Esophagus (tissue), 2 donors: ENCODE results near the gene CSNK2A2. TPM values are rescaled to one million over a fixed set of nuclear protein-coding genes. Genes with fewer than 3 reads are reported as not detected.
A peak's percentile ranks its signal among the peaks of the same experiment; 100 is the strongest.

Experiments
- H3K27ac ChIP-seq, 2 donors: one replicate each; pipeline ENCODE4 v1.5.1; 2013; ENCODE audit warnings: low read depth in 2 of 2, mild to moderate bottlenecking in 2 of 2, inconsistent platforms in 1 of 2, low read length in 1 of 2, moderate library complexity in 1 of 2
- H3K27me3 ChIP-seq, 2 donors: one replicate each; pipeline ENCODE4 v1.6.1; 2013; ENCODE audit warnings: low read length in 2 of 2, control low read depth in 1 of 2, mild to moderate bottlenecking in 1 of 2; ENCODE audit not compliant: insufficient read depth in 2 of 2, control insufficient read depth in 1 of 2
- H3K36me3 ChIP-seq, 2 donors: one replicate each; pipeline ENCODE4 v1.6.1; 2013; ENCODE audit warnings: low read length in 1 of 2; ENCODE audit not compliant: control insufficient read depth in 2 of 2, insufficient read depth in 2 of 2
- H3K4me1 ChIP-seq, 2 donors: one replicate each; pipeline ENCODE4 v1.6.1; 2013; ENCODE audit warnings: low read length in 1 of 2; ENCODE audit not compliant: control insufficient read depth in 2 of 2, insufficient read depth in 2 of 2
- H3K4me3 ChIP-seq, 2 donors: one replicate each; pipeline ENCODE4 v1.5.1; 2013; ENCODE audit warnings: low read length in 2 of 2, mild to moderate bottlenecking in 2 of 2, low read depth in 1 of 2, moderate library complexity in 1 of 2
- H3K9me3 ChIP-seq, 2 donors: one replicate each; pipeline ENCODE4 v1.6.1; 2013; ENCODE audit warnings: mild to moderate bottlenecking in 2 of 2, low read depth in 1 of 2, low read length in 1 of 2, moderate library complexity in 1 of 2; ENCODE audit not compliant: control insufficient read depth in 2 of 2, insufficient read depth in 1 of 2
- WGBS, 2 donors: extraction: QIAGEN DNeasy Blood & Tissue Kit; methylation state at CpG; one replicate each; pipeline ENCODE4 v1.1.7; 2013; 5-methylcytosine and 5-hydroxymethylcytosine counted together
- polyA plus RNA-seq, 2 donors: library from polyadenylated mRNA; stranded (reverse); fragments of 200-250 nt; gene quantifications; one replicate each; pipeline ENCODE4 v1.2.3, GENCODE V29; 2013
- donor health status: healthy with polysubstance abuse.
- donor health status: Bipolar disorder and iron deficiency.

The CSNK2A2 gene
- polyA plus RNA-seq, 2 donors = 15.4 to 19.6 TPM

DNA sequence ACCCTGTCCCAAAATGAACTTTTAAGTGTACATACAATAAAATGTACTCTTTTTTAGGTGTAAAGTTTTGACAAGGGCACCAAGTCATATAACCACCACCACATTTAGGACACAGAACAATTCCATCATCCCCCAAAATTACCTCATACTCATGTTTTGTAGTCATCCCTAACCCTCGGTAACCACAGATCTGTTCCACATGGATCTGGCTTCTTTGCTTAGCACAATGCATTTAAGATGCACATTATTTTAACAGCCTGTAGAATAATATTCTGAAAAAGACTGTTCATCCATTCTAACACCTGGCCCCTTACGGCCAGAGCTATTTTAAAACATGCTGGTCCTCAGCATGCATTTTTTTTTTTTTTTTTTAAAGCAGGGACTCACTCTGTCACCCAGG lies 43.6 kb downstream of the CSNK2A2 start:
- no peaks in the 10 kb centered on the region for H3K27me3 ChIP-seq
- no peak overlapping the region for H3K27ac ChIP-seq
- no peak overlapping the region for H3K4me3 ChIP-seq
- H3K9me3 ChIP-seq = no peaks in the 10 kb centered on the region
- peaks cover 0 to 2% of the 10 kb centered on the region in 2 donors for H3K4me1 ChIP-seq
- H3K36me3 ChIP-seq = peaks cover 0 to 2% of the 10 kb centered on the region in 2 donors
- WGBS, 2 donors = 82 to 95% methylated on average over 2 of the region's 2 CpGs

DNA sequence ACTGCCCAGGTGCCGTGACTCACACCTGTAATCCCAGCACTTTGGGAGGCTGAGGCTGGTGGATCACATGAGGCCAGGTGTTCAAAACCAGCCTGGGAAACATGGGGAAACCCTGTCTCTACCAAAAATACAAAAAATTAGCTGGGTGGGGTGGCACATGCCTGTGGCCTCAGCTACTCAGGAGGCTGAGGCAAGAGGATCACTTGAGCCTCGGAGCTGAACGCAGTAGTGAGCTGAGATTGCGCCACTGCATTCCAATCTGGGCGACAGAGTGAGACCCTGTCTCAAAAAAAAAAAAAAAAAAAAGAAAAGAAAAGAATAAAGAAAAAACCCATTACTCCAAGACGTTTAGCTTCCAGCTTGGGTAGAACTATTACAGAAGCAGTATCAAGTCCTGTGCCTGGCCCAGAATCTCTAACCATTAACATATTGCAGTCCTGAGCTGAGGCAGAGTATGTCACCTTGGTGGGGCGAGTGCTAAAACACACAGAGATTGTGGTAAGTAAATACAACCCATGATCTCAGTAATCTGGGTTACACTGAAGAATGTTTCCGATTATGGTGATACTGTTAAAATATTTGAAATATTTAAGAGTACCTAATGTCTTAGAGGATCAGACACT lies 45.5 kb downstream of the CSNK2A2 start:
- Histone ChIP-seq H3K9me3 (no peaks in the 10 kb centered on the region), H3K36me3 (no peaks in the 10 kb centered on the region), H3K27me3 (no peaks in the 10 kb centered on the region), H3K4me1 (peaks cover 0 to 2% of the 10 kb centered on the region in 2 donors), H3K4me3 (no peak overlapping the region), H3K27ac (no peak overlapping the region)
- WGBS, 2 donors = 86 to 87% methylated on average over 8 of the region's 8 CpGs

DNA sequence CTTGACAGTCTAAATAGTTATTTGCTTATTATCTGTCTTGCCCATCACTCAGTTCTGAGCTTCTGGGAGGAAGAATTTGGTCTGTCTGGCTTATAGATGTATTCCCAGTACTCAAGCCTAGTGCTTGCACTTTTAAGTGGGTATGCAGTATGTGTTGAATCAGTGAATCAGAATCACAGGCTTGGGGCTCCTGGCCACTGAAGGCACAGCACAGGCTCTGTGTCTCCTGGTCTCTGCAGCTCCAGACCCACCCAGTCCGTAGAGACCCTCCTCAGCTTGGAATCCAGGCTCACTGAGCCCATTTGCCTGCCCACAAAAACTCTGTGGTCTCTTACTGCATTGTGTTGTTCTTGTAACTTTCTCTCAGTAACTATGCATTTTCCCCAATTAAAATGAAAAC lies 49.4 kb downstream of the CSNK2A2 start:
- WGBS, 2 donors = 58 to 68% methylated on average over 1 of the region's 1 CpG
- no peaks in the 10 kb centered on the region for H3K27me3 ChIP-seq
- no peaks in the 10 kb centered on the region for H3K4me1 ChIP-seq
- H3K36me3 ChIP-seq = no peaks in the 10 kb centered on the region
- no peaks in the 10 kb centered on the region for H3K9me3 ChIP-seq
- no peak overlapping the region for H3K27ac ChIP-seq
- no peak overlapping the region for H3K4me3 ChIP-seq

DNA sequence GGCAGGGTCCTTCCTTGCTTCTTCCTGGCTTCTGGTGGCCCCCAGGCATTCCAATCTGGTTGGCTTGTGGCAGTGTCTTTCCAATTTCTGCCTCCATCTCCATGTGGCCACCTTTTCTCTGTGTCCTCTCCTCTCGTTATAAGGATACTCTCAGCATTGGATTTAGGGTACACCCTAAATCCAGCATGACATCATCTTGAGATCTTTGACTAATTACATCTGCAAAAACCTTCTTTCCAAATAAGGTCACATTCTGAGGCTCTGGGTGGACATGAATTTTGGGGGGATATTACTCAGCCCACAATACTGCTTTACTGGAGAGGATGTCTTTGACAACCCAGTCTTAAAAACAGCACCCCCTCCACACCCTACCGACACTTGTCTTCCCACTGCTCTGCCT lies 49.8 kb downstream of the CSNK2A2 start:
- no peak overlapping the region for H3K4me3 ChIP-seq

DNA sequence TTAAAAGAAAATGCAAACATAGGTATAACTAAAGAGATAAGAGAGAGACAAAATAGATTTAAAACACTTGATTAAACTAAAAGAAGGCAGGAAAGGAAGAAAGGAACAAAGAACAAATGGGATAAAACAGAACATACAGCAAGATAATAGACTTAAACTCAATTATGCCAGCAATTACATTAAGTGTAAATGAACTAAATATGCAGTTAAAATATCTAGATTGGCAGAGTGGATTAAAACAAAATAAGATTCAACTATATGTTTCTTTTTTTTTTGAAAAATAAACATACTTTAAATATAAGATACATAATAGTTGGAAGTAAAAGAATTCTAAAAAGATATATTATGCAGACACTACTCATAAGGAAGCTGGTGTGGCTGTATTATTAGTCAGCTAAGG lies 59.1 kb downstream of the CSNK2A2 start:
- no peak overlapping the region for H3K27ac ChIP-seq
- H3K36me3 ChIP-seq = no peaks in the 10 kb centered on the region
- H3K9me3 ChIP-seq = no peaks in the 10 kb centered on the region
- no peak overlapping the region for H3K4me3 ChIP-seq
- H3K4me1 ChIP-seq = no peaks in the 10 kb centered on the region
- H3K27me3 ChIP-seq = no peaks in the 10 kb centered on the region

More for the DNA sequence above, 49.8 kb downstream of the CSNK2A2 start:
- no peaks in the 10 kb centered on the region for H3K9me3 ChIP-seq
- no peaks in the 10 kb centered on the region for H3K36me3 ChIP-seq
- no peaks in the 10 kb centered on the region for H3K27me3 ChIP-seq
- no peaks in the 10 kb centered on the region for H3K4me1 ChIP-seq
- no peak overlapping the region for H3K27ac ChIP-seq
- WGBS, 2 donors = 91 to 93% methylated on average over 2 of the region's 2 CpGs

DNA sequence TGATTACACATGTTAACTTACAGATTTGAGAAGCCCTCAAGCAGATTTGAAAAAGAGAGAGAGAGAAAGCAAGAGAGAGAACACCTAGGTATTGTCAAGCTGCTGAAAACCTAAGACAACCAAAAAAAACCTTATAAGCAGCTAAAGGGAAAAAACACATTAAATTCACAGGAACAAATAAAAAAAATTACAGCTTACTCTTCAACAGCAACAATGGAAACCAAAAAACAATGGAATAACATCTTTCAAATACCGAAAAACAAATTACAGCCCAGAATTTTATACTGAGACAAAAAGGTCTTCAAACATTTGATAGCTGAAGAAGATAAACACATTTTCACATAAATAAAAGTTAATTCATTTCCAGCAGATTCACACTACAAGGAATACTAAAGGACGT lies 60.3 kb downstream of the CSNK2A2 start:
- Histone ChIP-seq H3K4me3 (no peak overlapping the region), H3K27me3 (no peaks in the 10 kb centered on the region), H3K9me3 (no peaks in the 10 kb centered on the region), H3K4me1 (no peaks in the 10 kb centered on the region), H3K27ac (no peak overlapping the region), H3K36me3 (no peaks in the 10 kb centered on the region)
- WGBS, 2 donors = 90 to 91% methylated on average over 2 of the region's 2 CpGs

DNA sequence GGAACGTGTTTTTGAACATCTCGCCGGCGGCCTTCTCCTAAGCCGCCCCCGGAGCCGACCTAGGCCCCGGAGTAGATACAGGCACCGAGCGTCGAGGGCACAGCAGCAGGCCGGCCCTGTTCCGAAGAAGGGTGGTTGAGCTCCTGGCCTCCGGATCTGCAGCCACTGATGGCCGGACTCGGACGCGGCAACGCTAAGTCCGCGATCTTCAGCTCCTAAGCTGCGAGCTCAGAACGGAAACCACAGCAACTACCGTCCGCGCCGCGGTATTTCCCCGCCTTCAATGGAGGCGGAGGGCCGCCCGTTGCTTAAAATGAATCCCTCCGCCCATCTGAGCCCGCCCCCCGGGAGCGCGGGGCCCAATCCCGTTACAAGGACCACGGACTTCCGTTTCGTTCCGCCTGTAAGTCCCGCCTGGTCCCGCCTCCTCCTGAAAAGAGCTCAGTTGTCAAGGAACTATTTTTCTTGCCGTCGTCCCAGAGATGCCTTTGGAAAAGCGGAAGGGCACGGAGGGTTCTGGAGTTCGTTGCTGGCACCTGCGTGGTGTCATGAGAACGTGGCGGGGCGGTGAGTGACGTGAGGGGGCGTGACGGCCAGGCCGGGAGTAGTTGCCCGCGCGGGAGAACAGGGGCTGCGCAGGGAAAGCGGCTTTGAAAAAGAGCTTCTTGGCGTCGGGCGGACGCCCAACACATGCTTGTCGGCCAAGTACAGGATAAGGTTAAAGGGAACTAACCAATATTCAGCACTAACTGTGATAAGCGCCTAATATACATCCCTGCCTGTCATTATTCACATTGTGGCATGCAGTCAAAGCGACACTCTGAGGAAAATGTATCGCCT lies 68.6 kb downstream of the CSNK2A2 start, which contains the start of gene CFAP20:
CFAP20 (minus strand) TSS at position 285 of the 840 bp plus-strand sequence; CDS start at position 19, 266 bp downstream.
- no peaks in the 10 kb centered on the region for H3K27me3 ChIP-seq
- H3K4me3 ChIP-seq = peak within 1 kb of the TSS; percentile 65 to 86
- no peaks in the 10 kb centered on the region for H3K36me3 ChIP-seq
- WGBS, 2 donors = 2% methylated on average over 70 of the region's 70 CpGs
- H3K9me3 ChIP-seq = no peaks in the 10 kb centered on the region
- peak within 1 kb of the TSS; percentile 88 to 90 for H3K27ac ChIP-seq
- H3K4me1 ChIP-seq = peaks cover 0 to 3% of the 10 kb centered on the region in 2 donors

DNA sequence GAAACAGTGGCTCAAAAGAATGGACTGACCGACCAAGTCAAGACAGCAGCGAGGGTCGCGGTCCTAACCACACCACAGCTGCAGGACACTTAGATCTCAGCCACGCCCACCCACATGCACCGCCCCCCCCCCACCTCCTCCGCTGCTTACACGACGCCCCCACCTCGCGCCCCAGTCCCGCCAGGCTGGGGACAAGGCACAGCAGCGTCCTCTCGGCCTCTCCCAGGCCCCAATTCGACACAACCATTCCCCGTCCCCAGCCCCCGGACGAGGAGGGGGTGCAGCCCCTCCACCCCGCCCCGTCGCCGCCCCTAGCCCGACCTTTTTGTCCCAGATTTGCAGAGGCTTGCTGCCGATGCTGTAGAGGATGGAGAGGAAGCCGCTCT lies 69.2 kb downstream of the CSNK2A2 start:
- peaks cover 0 to 5% of the 10 kb centered on the region in 2 donors for H3K4me1 ChIP-seq
- 1 to 2% methylated on average over 23 to 25 of the region's 25 CpGs for WGBS, 2 donors

DNA sequence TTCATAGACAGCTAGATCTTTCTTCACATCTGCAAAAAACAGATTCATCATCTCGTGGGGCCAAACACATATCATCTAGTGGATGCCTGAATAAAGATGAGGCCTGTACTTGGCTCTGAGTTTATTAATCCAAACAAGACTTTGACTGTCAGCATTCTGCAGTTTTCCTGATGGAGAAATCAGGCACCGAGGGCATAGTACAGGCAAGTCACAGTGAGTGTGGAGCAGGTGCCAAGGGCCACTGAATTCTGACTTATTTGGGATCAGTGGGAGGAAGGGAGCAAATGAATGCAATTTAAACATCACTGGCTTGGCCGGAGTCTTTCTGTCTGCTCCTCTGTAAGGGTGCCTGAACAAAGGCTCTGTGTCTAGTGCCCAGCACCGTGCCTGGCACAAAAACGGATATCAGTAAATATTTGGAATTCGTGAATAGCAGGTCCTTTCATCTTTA lies 69.7 kb downstream of the CSNK2A2 start:
- Histone ChIP-seq H3K9me3 (no peaks in the 10 kb centered on the region), H3K4me1 (peaks cover 0 to 5% of the 10 kb centered on the region in 2 donors), H3K27ac (peak overlapping the region in 1 of 2 donors; percentile 35), H3K36me3 (no peaks in the 10 kb centered on the region), H3K27me3 (no peaks in the 10 kb centered on the region), H3K4me3 (peak overlapping the region; percentile 65 to 86)
- WGBS, 2 donors = 3 to 4% methylated on average over 6 of the region's 6 CpGs

More for the DNA sequence above, 69.2 kb downstream of the CSNK2A2 start:
- Histone ChIP-seq H3K36me3 (no peaks in the 10 kb centered on the region), H3K27ac (peak overlapping the region; percentile 88 to 90), H3K4me3 (peak overlapping the region; percentile 65 to 86), H3K27me3 (no peaks in the 10 kb centered on the region), H3K9me3 (no peaks in the 10 kb centered on the region)
